Uterus (tissue), 4 donors: ENCODE results near the gene ELANE. TPM values are rescaled to one million over a fixed set of nuclear protein-coding genes. Genes with fewer than 3 reads are reported as not detected.

Experiments
- DNase-seq, 2 donors: peaks; one replicate each; pipeline ENCODE4 v3.0.0-alpha.2; 2019 to 2020
- H3K27ac ChIP-seq, 2 donors: fragments of 200-600 bp; sonication (generic); 1 replicate in 1 of 2; 2 replicates in 1 of 2; pipeline ENCODE4 v1.5.1; 2016 to 2018
- H3K27me3 ChIP-seq, 2 donors: fragments of 200-600 bp; sonication (generic); one replicate each; pipeline ENCODE4 v1.5.1; 2018 to 2019; ENCODE audit warnings: control low read depth in 1 of 2
- H3K36me3 ChIP-seq, 2 donors: fragments of 200-600 bp; sonication (generic); one replicate each; pipeline ENCODE4 v1.5.1; 2019; ENCODE audit warnings: control low read depth in 1 of 2
- H3K4me1 ChIP-seq, 2 donors: fragments of 200-600 bp; sonication (generic); one replicate each; pipeline ENCODE4 v1.5.1; 2018 to 2019; ENCODE audit warnings: control low read depth in 1 of 2
- H3K4me3 ChIP-seq, 2 donors: fragments of 200-600 bp; sonication (generic); 1 replicate in 1 of 2; 2 replicates in 1 of 2; pipeline ENCODE4 v1.5.1; 2018 to 2019; ENCODE audit warnings: mild to moderate bottlenecking in 1 of 2
- H3K9me3 ChIP-seq, 2 donors: fragments of 200-600 bp; sonication (generic); one replicate each; pipeline ENCODE4 v1.5.1; 2019; ENCODE audit warnings: control low read depth in 1 of 2
- POLR2A ChIP-seq, 2 donors: fragments of 450-650 bp; IDR thresholded peaks; one replicate each; pipeline ENCODE4 v1.6.1; 2016; ENCODE audit warnings: antibody characterized with exemption in 2 of 2, mild to moderate bottlenecking in 1 of 2, moderate library complexity in 1 of 2
- intact Hi-C: fragments of 100-400 bp; cut with DNase I; formaldehyde crosslinking; loops from one replicate; pipeline ENCODE4 v1.15.1; 2023; ENCODE audit warnings: low total_unique reads
- total RNA-seq, 4 donors: library from RNA; depleted of rRNA in 3 of 4; stranded (reverse); fragments of >200 nt in 3 of 4; gene quantifications; one replicate each; pipeline versions ENCODE4 v1.1.0 to v1.2.4, GENCODE V29; 2014 to 2023
- TF ChIP-seq, protein P1 (sequence below), 4 experiments: fragments of 200-600 bp in 2 of 4; fragments of 450-650 bp in 2 of 4; sonication (generic) in 2 of 4; IDR thresholded peaks; one replicate each; pipeline ENCODE4 v1.5.1; 2016 to 2019; ENCODE audit warnings: antibody characterized with exemption in 4 of 4, mild to moderate bottlenecking in 2 of 4, moderate library complexity in 1 of 4
- donor health status: DM: yes; HTN: yes; CAD: no.

Gene ELANE
- total RNA-seq, 4 donors from 2014 or later, result 3.4 TPM; not detected in 3

DNA sequence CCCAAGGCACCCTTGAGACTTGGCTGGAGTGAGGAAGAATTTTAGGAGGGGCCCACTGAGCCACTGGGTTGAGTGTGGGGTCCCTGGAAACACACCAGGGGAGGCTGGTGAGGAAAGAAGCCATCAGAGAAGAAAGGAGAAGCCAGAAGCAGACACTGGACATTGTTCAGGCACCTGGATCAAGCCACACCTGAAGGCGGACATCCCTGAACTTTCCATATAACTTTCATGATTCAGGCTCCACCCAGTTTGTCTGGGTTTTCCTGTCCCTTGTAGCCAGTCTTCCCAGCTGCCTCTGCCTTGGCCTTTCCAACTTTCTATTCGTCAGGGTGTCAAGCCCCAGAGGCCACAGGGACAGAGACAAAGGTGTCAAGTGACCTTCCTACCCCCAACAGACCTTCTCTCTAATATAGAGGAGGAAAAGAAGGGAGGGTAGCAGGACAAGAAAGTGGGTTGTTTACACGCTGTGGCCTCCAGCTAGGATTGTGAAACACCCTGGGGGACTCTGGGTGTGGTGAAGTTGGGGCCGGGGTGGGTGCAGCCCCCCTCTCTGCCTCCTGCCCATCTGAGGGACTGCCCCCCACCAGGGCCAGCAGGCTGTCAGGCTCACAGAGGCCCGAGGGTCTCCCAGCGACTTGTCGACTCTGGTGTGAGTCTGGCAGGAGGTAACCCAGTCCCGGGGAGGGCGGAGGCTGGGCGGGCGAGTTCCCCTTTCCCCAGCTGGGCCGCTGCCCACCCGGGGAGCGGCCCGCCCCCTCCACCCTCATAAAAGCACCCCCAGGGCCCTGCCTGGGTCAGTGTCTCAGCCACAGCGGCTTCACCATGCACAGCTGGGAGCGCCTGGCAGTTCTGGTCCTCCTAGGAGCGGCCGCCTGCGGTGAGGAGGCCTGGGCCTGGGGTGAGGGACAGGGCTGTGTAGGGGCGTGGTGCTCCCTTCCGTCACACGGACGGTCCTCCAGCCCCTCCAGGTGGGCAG is 7.1 kb downstream of the ELANE start, which contains the start of gene CFD:
Gene CFD, plus strand, starts transcription at position 797 of the 976 bp plus-strand sequence. Its CDS starts 26 bp downstream, at position 823.
- peaks cover 0 to 17% of the 10 kb centered on the region in 2 donors for H3K4me1 ChIP-seq
- no peak for DNase-seq
- H3K27ac ChIP-seq, result peak within 1 kb of the TSS in 1 of 2 donors; percentile 27
- TF ChIP-seq, protein P1, sequence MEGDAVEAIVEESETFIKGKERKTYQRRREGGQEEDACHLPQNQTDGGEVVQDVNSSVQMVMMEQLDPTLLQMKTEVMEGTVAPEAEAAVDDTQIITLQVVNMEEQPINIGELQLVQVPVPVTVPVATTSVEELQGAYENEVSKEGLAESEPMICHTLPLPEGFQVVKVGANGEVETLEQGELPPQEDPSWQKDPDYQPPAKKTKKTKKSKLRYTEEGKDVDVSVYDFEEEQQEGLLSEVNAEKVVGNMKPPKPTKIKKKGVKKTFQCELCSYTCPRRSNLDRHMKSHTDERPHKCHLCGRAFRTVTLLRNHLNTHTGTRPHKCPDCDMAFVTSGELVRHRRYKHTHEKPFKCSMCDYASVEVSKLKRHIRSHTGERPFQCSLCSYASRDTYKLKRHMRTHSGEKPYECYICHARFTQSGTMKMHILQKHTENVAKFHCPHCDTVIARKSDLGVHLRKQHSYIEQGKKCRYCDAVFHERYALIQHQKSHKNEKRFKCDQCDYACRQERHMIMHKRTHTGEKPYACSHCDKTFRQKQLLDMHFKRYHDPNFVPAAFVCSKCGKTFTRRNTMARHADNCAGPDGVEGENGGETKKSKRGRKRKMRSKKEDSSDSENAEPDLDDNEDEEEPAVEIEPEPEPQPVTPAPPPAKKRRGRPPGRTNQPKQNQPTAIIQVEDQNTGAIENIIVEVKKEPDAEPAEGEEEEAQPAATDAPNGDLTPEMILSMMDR (IDR thresholded peaks at IDR 0.05), result no peak
- TF ChIP-seq POLR2A (IDR thresholded peaks at IDR 0.05), result peak in 1 of 2 donors; percentile 20
- no peaks in the 10 kb centered on the region for H3K36me3 ChIP-seq
- H3K9me3 ChIP-seq, result no peaks in the 10 kb centered on the region
- intact Hi-C loops, result no loop called here
- peak within 1 kb of the TSS in 1 of 2 donors; percentile 7 for H3K4me3 ChIP-seq
- H3K27me3 ChIP-seq, result peaks cover 0 to 26% of the 10 kb centered on the region in 2 donors

DNA sequence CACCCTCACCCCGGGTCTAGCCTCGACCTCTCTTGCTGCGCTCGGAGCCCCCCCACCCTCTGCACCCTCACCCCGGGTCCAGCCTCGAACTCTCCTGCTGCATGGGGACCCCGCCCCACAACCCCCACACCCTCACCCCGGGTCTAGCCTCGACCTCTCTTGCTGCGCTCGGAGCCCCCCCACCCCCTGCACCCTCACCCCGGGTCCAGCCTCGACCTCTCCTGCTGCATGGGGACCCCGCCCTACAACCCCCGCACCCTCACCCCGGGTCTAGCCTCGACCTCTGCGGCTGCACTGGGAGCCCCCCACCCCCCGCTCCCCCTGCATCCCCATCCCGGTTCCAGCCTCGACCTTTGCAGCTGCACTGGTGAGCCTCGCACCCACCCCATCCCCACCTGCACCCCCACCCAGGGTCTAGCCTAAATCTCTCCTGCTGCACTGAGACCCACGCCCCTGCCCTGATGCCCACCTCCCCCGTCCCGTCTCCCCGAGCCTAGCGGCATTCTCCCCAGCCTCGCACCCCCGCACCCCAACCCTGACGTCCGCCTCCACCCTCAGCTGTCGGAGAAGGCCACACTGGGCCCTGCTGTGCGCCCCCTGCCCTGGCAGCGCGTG is 9.1 kb downstream of the ELANE start:
- peaks cover 0 to 20% of the 10 kb centered on the region in 2 donors for H3K27me3 ChIP-seq
- intact Hi-C loops, result loop anchor here (10.0 kb wide), 1 partner anchor 124 kb away; the partner anchor contains the start of gene WDR18
- no peak for TF ChIP-seq POLR2A (IDR thresholded peaks at IDR 0.05)
- TF ChIP-seq, protein P1 (IDR thresholded peaks at IDR 0.05), result no peak
- H3K36me3 ChIP-seq, result no peaks in the 10 kb centered on the region
- H3K27ac ChIP-seq, result no peak overlapping the region
- DNase-seq, result no peak
- no peaks in the 10 kb centered on the region for H3K9me3 ChIP-seq
- H3K4me3 ChIP-seq, result no peak overlapping the region
- H3K4me1 ChIP-seq, result peaks cover 0 to 17% of the 10 kb centered on the region in 2 donors

DNA sequence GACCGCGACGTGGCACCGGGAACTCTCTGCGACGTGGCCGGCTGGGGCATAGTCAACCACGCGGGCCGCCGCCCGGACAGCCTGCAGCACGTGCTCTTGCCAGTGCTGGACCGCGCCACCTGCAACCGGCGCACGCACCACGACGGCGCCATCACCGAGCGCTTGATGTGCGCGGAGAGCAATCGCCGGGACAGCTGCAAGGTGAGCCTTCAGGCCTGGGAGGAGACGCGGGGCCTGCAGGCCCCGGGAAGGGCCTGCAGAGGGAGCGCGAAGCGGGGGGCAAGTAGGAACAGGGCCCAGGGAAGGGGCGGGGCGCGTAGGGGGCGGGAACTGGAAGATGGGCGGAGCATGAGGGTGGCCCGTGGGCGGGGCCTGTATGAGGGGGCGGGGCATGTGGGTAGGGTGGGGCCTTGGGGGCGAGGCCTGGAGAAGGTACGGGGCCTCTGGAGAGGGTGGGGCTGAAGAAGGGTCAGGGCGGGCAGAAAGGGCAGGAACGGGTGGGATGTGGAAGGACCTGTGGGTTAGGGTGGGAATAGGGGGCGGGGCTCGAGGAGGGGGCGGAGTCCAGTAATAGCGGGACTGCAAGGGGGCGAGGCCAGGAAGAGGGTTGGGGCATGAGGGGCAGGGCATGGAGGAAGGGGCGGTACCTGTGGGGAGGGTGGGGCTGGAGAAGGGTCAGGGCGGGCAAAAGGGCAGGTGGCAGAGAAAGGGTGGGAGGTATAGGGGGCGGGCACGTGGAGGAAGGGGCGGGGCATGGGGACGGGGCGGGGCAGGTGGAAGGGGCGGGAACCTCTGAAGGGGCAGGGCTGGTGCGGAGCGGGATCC is 9.9 kb downstream of the ELANE start:
- intact Hi-C loops, result loop anchor here (10.0 kb wide), 1 partner anchor 123 kb away; the partner anchor contains the start of gene WDR18
- no peak overlapping the region for H3K27ac ChIP-seq
- H3K4me1 ChIP-seq, result peaks cover 0 to 17% of the 10 kb centered on the region in 2 donors

DNA sequence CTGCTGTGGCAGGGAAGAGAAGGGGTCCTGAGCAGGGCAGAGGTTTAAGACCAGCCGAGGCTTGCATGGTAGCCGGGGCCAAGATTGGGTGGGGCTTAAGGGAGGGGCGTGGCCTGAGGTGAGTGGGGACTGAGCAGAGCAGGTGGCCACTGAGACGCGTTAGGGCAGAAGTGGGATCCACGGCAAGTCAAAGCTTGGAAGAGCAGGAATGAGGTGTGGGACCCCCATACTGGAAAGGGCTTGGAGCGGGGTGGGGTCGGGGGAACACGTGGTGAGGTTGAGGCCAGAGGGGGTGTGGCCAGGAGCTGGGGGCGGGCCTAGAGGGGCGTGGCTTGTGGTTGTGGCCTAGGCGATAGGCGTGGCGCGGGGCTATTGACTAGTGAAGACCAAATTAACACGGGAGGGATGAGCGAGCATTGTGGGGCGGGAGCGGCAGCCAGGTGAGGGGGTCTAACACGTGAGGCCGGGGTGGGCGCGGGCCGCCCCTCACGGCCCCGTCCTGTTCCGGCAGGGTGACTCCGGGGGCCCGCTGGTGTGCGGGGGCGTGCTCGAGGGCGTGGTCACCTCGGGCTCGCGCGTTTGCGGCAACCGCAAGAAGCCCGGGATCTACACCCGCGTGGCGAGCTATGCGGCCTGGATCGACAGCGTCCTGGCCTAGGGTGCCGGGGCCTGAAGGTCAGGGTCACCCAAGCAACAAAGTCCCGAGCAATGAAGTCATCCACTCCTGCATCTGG is 10.6 kb downstream of the ELANE start:
- Histone ChIP-seq H3K9me3 (no peaks in the 10 kb centered on the region), H3K4me3 (no peak overlapping the region), H3K36me3 (no peaks in the 10 kb centered on the region), H3K27ac (no peak overlapping the region), H3K4me1 (peaks cover 0 to 17% of the 10 kb centered on the region in 2 donors), H3K27me3 (peaks cover 0 to 20% of the 10 kb centered on the region in 2 donors)
- intact Hi-C loops, result loop anchor here (10.0 kb wide), 1 partner anchor 122 kb away; the partner anchor contains the start of gene WDR18
- TF ChIP-seq, protein P1 (IDR thresholded peaks at IDR 0.05), result no peak
- no peak for TF ChIP-seq POLR2A (IDR thresholded peaks at IDR 0.05)
- peak; percentile 53 to 62 for DNase-seq

More for the DNA sequence above, 9.9 kb downstream of the ELANE start:
- Histone ChIP-seq H3K36me3 (no peaks in the 10 kb centered on the region), H3K4me3 (no peak overlapping the region), H3K27me3 (peaks cover 0 to 20% of the 10 kb centered on the region in 2 donors), H3K9me3 (no peaks in the 10 kb centered on the region)
- DNase-seq, result no peak
- TF ChIP-seq POLR2A (IDR thresholded peaks at IDR 0.05), result no peak
- TF ChIP-seq, protein P1 (IDR thresholded peaks at IDR 0.05), result no peak
